Activated naive CD8-positive, alpha-beta T cell treated with anti-CD3 and anti-CD28 coated beads, Interleukin-2, amount 50 U/mL, for 16 hours (primary cell): ENCODE data around the gene ZFAND6.
"Not testable (repeated sequence)": the region's sequence is repeated elsewhere in the genome, so short reads cannot be mapped to it uniquely, and the experiment has no call there.

Source experiments
- DNase-seq: peaks from one replicate; pipeline ENCODE4 v3.0.0-alpha.2; 2020; ENCODE audit warnings: low read depth, low spot score

The ZFAND6 gene

DNA sequence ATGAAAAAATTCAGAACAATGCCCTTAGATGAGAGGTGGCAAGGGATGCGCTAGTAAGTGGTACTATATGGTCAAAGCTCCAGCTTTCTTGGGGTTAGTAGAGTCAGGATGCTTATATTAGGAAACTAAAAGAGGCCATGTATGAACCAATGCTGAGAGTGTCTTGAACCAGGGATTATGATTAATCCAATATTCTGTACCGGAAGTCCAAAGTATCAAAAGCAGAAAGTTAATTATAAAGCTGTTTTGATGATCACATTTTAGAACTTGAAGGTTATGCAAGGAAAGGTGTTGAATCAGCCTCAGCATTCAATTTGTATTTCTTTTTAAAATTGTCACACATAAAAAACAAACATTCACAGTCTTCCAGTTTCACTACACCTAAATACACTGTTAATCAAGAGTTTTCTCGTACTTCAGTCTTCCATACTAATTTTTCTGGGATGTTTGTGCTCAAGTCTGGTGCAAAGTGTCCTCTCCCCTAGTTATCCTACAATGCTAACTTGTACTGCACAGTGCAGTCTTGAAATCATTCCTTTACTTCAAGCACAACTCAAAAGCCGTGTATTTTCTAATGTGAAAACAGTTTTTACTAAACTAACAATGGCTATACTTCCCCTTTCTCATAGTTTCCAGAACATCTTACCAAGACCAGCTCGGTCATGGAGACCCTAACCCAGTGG, 82.6 kb downstream of the ZFAND6 start:
- DNase-seq: no peak

DNA sequence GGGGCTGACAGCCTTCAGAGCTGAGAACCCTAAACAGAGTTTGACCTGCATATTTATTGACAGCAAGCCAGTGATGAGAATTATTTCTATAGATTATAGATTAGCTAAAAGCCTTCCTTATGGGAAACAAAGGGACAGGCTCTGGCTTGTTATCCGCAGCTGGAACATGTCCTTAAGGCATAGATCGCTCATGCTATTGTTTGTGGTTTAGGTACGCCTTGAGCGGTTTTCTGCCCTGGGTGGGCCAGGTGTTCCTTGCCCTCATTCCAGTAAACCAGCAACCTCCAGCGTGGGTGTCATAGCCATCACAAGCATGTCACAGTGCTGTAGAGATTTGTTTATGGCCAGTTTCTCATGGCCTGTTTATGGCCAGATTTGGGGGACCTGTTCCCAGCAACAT, 83.2 kb downstream of the ZFAND6 start:
- no peak for DNase-seq

DNA sequence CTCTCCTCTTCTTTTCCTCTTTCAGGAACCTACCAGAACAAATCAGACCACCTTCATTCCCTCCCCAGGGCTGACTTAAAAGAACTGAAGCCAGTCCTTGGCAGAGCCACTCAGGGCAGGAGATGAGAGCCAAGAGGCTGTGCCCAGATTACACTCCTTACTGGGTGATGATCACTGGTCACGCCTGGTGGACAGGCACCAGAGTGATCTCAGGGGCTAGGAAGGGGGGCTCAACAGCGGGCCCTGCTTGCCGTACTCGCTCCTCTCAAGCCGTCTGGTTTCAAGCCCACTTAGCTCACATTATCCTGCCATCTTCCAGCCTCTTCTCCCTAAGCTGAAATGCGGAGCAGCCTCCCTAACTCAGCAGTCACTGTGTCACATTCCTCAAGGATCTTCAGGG, 91.7 kb downstream of the ZFAND6 start:
- DNase-seq: no peak

- DNase-seq: no peak
Observed at GRCh38 chr15:80151576-80151975, 92.1 kb downstream of the ZFAND6 start.

GRCh38 chr15:80152180-80152895, 92.9 kb downstream of the ZFAND6 start:
- DNase-seq: peak; percentile 93

DNA sequence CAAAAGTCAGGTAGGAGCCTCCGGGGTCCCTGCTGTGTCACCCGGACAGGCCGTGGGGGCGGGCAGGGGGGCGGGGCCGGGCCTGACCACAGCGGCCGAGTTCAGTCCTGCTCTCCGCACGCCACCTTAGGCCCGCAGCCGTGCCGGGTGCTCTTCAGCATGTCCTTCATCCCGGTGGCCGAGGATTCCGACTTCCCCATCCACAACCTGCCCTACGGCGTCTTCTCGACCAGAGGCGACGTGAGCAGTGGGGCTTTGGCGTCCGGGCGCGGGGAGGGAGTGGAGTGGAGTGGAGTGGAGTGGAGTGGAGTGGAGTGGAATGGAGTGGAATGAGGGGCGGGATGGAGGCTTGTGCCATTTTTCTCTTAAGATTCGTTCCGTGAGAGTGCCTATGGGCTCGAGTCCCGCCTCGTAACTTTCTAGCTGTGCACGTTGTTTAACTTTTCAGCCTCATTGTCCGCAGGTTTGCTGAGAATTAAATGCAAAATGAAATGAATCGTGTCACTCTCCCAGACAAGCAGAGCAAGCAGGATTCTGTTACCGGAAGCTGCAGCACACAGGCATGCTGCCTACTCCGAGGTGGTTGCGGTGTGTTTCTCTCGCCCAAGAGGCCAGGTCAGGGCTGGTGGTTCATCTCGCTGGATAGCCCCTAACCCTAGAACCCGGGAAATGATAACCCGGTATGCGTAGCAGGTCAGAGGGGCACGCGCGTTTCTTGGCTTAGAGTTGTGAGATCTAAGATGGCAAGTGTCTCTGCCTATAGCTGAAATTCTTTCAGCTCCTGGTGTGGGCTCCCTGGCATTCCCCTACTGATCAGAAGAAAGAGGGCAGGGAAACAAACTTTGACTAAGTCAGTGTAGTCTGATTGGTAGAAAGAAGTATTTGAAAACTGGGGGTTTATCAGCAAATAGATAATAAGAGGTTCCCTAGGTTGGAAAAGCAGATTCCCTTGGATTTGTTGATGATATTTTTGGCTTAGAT, 93.7 kb downstream of the ZFAND6 start, which contains the start of gene FAH:
TSS of gene FAH (plus strand) at position 104 of the 981 bp plus-strand sequence. CDS start at position 160, 56 bp downstream.
- DNase-seq: no peak

- DNase-seq: no peak
Observed at GRCh38 chr15:80153900-80154299, 94.4 kb downstream of the ZFAND6 start.

- DNase-seq: no peak
Observed at GRCh38 chr15:80154336-80154735, 94.9 kb downstream of the ZFAND6 start.

- DNase-seq: no peak
Observed at GRCh38 chr15:80155001-80155377, 95.5 kb downstream of the ZFAND6 start.

GRCh38 chr15:80155378-80156175, 96.1 kb downstream of the ZFAND6 start:
- not testable (repeated sequence) for DNase-seq

DNA sequence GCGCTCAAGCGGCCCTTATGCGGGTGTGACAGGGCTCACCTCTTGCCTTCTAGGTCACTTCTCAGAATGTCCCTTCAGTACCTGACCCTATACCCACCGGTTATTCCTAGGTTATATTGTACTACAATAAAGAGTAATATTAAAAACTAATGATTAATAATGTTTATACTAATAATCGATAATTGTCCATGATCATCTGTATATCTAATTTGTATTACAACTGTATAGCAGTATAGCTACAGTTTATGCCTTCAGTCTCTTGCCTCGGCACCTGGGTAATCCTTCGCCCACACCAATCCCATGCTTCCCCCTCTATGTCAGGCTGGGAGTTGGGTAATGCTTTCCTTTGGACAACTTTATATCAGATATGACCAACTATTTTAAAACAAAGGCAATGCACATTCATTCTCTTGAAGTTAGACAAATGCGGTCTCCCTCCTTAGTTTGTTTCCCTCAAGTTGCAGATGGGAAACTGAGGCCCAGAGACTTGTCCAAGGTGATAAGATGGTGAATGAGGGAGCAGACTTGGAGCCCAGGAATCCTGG, 96.8 kb downstream of the ZFAND6 start:
- DNase-seq: no peak

- DNase-seq: no peak
Observed at GRCh38 chr15:80157215-80157614, 97.7 kb downstream of the ZFAND6 start.

- no peak for DNase-seq
Observed at GRCh38 chr15:80159301-80159700, 99.8 kb downstream of the ZFAND6 start.

DNA sequence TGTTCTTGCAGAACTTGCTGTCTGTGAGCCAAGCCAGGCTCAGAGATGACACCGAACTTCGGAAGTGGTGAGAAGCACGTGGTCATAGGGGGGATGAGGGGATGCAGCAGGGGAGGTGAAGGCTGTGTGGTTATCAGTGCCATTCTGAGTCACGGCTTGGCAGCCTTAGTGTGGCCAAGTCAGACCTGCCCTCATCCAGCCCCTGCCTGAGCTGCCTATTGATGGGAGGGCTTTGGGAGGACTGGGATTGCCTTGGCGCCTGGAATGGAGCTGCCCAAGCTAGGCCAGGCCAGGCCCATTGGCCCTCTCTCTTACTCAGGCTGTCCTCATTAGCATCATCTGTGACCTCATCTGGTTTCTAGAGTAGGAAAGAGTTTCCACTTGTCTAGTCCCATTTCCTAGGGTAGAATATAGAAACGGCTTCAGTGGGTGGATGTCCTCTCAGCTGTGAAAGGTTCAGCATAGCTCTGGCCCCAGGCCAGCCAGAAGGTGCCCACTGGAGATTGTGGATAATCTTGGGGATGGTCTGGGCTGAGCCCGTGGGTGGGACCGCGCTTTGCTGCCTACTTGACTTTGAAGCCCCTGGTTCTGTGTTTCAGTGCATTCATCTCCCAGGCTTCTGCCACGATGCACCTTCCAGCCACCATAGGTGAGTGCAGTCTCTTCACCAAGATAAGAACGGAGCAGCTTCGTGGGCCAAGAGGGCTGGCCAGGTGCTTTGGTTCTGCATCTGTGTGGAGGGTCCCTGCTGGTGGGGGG, 100.5 kb downstream of the ZFAND6 start:
- no peak for DNase-seq

DNA sequence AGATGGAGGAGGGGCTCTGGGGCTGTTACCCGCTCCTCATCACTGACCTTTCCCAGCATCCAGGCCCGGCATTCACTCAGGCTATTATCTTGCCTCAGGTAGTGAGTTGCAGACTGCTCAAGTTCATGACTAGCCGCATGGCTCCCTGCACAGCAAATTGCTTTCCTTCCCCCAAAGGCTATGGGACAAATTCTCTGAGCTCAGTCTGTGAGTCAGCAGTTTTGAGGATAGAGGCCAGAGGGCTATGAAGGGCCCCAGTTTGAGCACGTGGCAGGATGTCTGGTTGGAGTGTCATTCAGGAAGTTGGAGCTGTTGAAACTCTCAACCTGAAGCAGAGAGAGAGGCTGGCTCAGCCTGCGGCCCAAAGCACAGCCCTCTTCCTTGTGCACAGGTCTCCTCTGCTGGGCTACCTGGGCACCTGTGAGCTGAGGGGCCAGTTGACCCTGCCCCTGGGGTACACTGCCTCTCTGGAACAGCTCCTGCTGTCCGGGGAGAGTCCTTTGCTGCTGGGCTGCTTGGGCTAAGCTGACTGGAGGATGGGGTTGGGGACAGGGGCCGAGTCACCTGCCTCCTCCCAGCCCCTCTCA, 101.2 kb downstream of the ZFAND6 start:
- no peak for DNase-seq

- DNase-seq: no peak
Observed at GRCh38 chr15:80161468-80162016, 102.1 kb downstream of the ZFAND6 start.

- no peak for DNase-seq
Observed at GRCh38 chr15:80162059-80162554, 102.6 kb downstream of the ZFAND6 start.

GRCh38 chr15:80163217-80163616, 103.7 kb downstream of the ZFAND6 start:
- DNase-seq: no peak

GRCh38 chr15:80163897-80164296, 104.4 kb downstream of the ZFAND6 start:
- DNase-seq: no peak
